Stimulated activated CD8-positive, alpha-beta memory T cell treated with anti-CD3 and anti-CD28 coated beads, Interleukin-4, amount 100 ng/mL, for 4 hours (primary cell): ENCODE results near the gene SPATS2L.

Experiments used
- DNase-seq, 2 donors: peaks; one replicate each; pipeline ENCODE4 v3.0.0-alpha.2; 2020; ENCODE audit warnings: low read depth in 2 of 2, low spot score in 1 of 2

The SPATS2L gene

GRCh38 chr2:200373973-200374416 is 67.5 kb downstream of the SPATS2L start:
- DNase-seq: no peak

GRCh38 chr2:200376513-200377354 is 70.2 kb downstream of the SPATS2L start:
- no peak for DNase-seq

GRCh38 chr2:200377355-200378336 is 71.2 kb downstream of the SPATS2L start:
- no peak for DNase-seq

GRCh38 chr2:200378652-200379290 is 72.3 kb downstream of the SPATS2L start:
- no peak for DNase-seq

- no peak for DNase-seq
Measured at GRCh38 chr2:200379481-200380090, 73.1 kb downstream of the SPATS2L start.

- DNase-seq: no peak
Measured at GRCh38 chr2:200380091-200380561, 73.6 kb downstream of the SPATS2L start.

GRCh38 chr2:200380833-200381542 is 74.5 kb downstream of the SPATS2L start:
- no peak for DNase-seq

- DNase-seq: no peak
Measured at GRCh38 chr2:200382874-200383273, 76.4 kb downstream of the SPATS2L start.

- no peak for DNase-seq
Measured at GRCh38 chr2:200383380-200384110, 77.1 kb downstream of the SPATS2L start.

GRCh38 chr2:200385063-200385635 is 78.7 kb downstream of the SPATS2L start:
- no peak for DNase-seq

- DNase-seq: no peak
Measured at GRCh38 chr2:200393191-200393590, 86.7 kb downstream of the SPATS2L start.

GRCh38 chr2:200394045-200394444 is 87.6 kb downstream of the SPATS2L start:
- DNase-seq: no peak

- no peak for DNase-seq
Measured at GRCh38 chr2:200396781-200397242, 90.3 kb downstream of the SPATS2L start.

- DNase-seq: no peak
Measured at GRCh38 chr2:200397785-200398184, 91.3 kb downstream of the SPATS2L start.

GRCh38 chr2:200399046-200399445 is 92.6 kb downstream of the SPATS2L start:
- DNase-seq: no peak

- no peak for DNase-seq
Measured at GRCh38 chr2:200399636-200400035, 93.1 kb downstream of the SPATS2L start.

- DNase-seq: no peak
Measured at GRCh38 chr2:200403814-200404213, 97.3 kb downstream of the SPATS2L start.

GRCh38 chr2:200404615-200405014 is 98.1 kb downstream of the SPATS2L start:
- no peak for DNase-seq
